Measurements from ENCODE around the gene TCERG1L. TPM values are rescaled to one million over a fixed set of nuclear protein-coding genes. Genes with fewer than 3 reads are reported as not detected.

Gene TCERG1L
- total RNA-seq, 1 experiment from 2014 or later: 1.5 TPM

DNA sequence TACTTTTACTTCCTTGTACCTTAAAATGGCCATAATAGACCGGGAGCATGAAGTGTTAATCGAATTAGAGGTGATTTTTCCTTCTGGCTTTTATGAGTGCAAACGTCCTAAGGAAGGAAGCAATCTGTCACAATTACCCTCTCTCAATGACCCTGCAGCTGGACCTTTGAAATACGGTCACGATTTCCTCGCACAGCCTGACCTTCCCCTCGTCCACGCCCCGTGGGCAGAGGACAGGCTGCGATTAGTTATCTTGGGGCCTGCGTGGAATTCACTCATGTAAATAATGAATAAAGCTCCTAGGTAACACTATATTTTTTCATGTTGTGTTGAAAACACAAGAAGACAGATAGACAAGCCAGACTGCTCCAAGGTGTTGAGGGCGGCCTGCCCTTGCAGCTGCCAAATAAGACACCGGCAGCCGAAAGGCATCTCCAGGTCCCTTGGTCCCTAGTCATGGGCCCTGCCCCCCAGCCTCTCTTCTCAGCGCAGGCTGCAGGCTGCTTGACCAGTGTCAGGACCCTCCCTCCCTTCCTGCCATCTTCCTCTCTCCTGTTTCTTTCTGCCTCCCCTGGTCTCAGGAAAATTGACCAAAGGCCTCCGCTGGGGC, 199.9 kb downstream of the TCERG1L start:
- H3K9me3 Mint-ChIP-seq: peaks cover 30% of the 10 kb centered on the region
- H3K27me3 Mint-ChIP-seq (ENCODE audit: low read depth): peaks cover 5% of the 10 kb centered on the region
- no peaks in the 10 kb centered on the region for H3K4me1 Mint-ChIP-seq
- DNase-seq (ENCODE audit: low spot score) (no peak), ATAC-seq (no peak)
- CTCF ChIA-PET: no interaction called here
- POLR2A ChIA-PET: no interaction called here
- no peak overlapping the region for H3K27ac Mint-ChIP-seq
- H3K4me3 Mint-ChIP-seq: no peak overlapping the region
- H3K36me3 Mint-ChIP-seq: peaks cover 41% of the 10 kb centered on the region
- no peak for TF ChIP-seq FOXK1 (CRISPR knock-in tag; IDR thresholded peaks at IDR 0.05)
- no peak for TF ChIP-seq USF2 (CRISPR knock-in tag; IDR thresholded peaks at IDR 0.05)
- TF ChIP-seq, protein P1, sequence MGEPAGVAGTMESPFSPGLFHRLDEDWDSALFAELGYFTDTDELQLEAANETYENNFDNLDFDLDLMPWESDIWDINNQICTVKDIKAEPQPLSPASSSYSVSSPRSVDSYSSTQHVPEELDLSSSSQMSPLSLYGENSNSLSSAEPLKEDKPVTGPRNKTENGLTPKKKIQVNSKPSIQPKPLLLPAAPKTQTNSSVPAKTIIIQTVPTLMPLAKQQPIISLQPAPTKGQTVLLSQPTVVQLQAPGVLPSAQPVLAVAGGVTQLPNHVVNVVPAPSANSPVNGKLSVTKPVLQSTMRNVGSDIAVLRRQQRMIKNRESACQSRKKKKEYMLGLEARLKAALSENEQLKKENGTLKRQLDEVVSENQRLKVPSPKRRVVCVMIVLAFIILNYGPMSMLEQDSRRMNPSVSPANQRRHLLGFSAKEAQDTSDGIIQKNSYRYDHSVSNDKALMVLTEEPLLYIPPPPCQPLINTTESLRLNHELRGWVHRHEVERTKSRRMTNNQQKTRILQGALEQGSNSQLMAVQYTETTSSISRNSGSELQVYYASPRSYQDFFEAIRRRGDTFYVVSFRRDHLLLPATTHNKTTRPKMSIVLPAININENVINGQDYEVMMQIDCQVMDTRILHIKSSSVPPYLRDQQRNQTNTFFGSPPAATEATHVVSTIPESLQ (CRISPR knock-in tag; IDR thresholded peaks at IDR 0.05): no peak
- no peak for TF ChIP-seq ZNF396 (CRISPR knock-in tag; IDR thresholded peaks at IDR 0.05; ENCODE audit: borderline replicate concordance)
- TF ChIP-seq, protein P2, sequence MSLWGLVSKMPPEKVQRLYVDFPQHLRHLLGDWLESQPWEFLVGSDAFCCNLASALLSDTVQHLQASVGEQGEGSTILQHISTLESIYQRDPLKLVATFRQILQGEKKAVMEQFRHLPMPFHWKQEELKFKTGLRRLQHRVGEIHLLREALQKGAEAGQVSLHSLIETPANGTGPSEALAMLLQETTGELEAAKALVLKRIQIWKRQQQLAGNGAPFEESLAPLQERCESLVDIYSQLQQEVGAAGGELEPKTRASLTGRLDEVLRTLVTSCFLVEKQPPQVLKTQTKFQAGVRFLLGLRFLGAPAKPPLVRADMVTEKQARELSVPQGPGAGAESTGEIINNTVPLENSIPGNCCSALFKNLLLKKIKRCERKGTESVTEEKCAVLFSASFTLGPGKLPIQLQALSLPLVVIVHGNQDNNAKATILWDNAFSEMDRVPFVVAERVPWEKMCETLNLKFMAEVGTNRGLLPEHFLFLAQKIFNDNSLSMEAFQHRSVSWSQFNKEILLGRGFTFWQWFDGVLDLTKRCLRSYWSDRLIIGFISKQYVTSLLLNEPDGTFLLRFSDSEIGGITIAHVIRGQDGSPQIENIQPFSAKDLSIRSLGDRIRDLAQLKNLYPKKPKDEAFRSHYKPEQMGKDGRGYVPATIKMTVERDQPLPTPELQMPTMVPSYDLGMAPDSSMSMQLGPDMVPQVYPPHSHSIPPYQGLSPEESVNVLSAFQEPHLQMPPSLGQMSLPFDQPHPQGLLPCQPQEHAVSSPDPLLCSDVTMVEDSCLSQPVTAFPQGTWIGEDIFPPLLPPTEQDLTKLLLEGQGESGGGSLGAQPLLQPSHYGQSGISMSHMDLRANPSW (CRISPR knock-in tag; conservative IDR thresholded peaks at IDR 0.05; ENCODE audit: low read depth): no peak
- TF ChIP-seq, protein P3, sequence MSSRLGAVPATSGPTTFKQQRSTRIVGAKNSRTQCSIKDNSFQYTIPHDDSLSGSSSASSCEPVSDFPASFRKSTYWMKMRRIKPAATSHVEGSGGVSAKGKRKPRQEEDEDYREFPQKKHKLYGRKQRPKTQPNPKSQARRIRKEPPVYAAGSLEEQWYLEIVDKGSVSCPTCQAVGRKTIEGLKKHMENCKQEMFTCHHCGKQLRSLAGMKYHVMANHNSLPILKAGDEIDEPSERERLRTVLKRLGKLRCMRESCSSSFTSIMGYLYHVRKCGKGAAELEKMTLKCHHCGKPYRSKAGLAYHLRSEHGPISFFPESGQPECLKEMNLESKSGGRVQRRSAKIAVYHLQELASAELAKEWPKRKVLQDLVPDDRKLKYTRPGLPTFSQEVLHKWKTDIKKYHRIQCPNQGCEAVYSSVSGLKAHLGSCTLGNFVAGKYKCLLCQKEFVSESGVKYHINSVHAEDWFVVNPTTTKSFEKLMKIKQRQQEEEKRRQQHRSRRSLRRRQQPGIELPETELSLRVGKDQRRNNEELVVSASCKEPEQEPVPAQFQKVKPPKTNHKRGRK (CRISPR knock-in tag; IDR thresholded peaks at IDR 0.05; ENCODE audit: borderline replicate concordance): no peak
- no peak for TF ChIP-seq GRHL2 (CRISPR knock-in tag; IDR thresholded peaks at IDR 0.05; ENCODE audit: insufficient replicate concordance, severe bottlenecking)
- TF ChIP-seq, protein P4, sequence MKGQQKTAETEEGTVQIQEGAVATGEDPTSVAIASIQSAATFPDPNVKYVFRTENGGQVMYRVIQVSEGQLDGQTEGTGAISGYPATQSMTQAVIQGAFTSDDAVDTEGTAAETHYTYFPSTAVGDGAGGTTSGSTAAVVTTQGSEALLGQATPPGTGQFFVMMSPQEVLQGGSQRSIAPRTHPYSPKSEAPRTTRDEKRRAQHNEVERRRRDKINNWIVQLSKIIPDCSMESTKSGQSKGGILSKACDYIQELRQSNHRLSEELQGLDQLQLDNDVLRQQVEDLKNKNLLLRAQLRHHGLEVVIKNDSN (CRISPR knock-in tag; IDR thresholded peaks at IDR 0.05): no peak
- TF ChIP-seq ESRRA (CRISPR knock-in tag; IDR thresholded peaks at IDR 0.05; ENCODE audit: borderline replicate concordance): no peak
- no peak for TF ChIP-seq SOX15 (CRISPR knock-in tag; IDR thresholded peaks at IDR 0.05)
- TF ChIP-seq ZNF671 (CRISPR knock-in tag; IDR thresholded peaks at IDR 0.05): no peak
- no peak for TF ChIP-seq KAT7 (CRISPR knock-in tag; IDR thresholded peaks at IDR 0.05; ENCODE audit: borderline replicate concordance)
- no peak for TF ChIP-seq MAX (CRISPR knock-in tag; IDR thresholded peaks at IDR 0.05)
- no peak for TF ChIP-seq AR (CRISPR knock-in tag; IDR thresholded peaks at IDR 0.05)
- TF ChIP-seq, protein P5, sequence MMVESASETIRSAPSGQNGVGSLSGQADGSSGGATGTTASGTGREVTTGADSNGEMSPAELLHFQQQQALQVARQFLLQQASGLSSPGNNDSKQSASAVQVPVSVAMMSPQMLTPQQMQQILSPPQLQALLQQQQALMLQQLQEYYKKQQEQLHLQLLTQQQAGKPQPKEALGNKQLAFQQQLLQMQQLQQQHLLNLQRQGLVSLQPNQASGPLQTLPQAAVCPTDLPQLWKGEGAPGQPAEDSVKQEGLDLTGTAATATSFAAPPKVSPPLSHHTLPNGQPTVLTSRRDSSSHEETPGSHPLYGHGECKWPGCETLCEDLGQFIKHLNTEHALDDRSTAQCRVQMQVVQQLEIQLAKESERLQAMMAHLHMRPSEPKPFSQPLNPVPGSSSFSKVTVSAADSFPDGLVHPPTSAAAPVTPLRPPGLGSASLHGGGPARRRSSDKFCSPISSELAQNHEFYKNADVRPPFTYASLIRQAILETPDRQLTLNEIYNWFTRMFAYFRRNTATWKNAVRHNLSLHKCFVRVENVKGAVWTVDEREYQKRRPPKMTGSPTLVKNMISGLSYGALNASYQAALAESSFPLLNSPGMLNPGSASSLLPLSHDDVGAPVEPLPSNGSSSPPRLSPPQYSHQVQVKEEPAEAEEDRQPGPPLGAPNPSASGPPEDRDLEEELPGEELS (CRISPR knock-in tag; IDR thresholded peaks at IDR 0.05): no peak
- TF ChIP-seq, protein P6, sequence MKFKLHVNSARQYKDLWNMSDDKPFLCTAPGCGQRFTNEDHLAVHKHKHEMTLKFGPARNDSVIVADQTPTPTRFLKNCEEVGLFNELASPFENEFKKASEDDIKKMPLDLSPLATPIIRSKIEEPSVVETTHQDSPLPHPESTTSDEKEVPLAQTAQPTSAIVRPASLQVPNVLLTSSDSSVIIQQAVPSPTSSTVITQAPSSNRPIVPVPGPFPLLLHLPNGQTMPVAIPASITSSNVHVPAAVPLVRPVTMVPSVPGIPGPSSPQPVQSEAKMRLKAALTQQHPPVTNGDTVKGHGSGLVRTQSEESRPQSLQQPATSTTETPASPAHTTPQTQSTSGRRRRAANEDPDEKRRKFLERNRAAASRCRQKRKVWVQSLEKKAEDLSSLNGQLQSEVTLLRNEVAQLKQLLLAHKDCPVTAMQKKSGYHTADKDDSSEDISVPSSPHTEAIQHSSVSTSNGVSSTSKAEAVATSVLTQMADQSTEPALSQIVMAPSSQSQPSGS (CRISPR knock-in tag; IDR thresholded peaks at IDR 0.05; ENCODE audit: borderline replicate concordance, low read depth): no peak
- TF ChIP-seq MXD4 (CRISPR knock-in tag; IDR thresholded peaks at IDR 0.05; ENCODE audit: borderline replicate concordance): no peak
- TF ChIP-seq, protein P7, sequence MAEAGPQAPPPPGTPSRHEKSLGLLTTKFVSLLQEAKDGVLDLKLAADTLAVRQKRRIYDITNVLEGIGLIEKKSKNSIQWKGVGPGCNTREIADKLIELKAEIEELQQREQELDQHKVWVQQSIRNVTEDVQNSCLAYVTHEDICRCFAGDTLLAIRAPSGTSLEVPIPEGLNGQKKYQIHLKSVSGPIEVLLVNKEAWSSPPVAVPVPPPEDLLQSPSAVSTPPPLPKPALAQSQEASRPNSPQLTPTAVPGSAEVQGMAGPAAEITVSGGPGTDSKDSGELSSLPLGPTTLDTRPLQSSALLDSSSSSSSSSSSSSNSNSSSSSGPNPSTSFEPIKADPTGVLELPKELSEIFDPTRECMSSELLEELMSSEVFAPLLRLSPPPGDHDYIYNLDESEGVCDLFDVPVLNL (CRISPR knock-in tag; IDR thresholded peaks at IDR 0.05; ENCODE audit: borderline replicate concordance, low read depth): no peak
- no peak for TF ChIP-seq CBFB (CRISPR knock-in tag; IDR thresholded peaks at IDR 0.05; ENCODE audit: low read depth)

Measured in WTC11 (cell line).